ENCODE data around the gene UGGT2. TPM values are rescaled to one million over a fixed set of nuclear protein-coding genes. Genes with fewer than 3 reads are reported as not detected.

UGGT2 gene
- total RNA-seq, 2 experiments from 2014 or later, result not detected

- Mint-ChIP-seq H3K27ac (no peak overlapping the region), H3K4me1 (no peaks in the 10 kb centered on the region), H3K36me3 (ENCODE audit: low read depth) (no peaks in the 10 kb centered on the region), H3K27me3 (no peaks in the 10 kb centered on the region), H3K4me3 (no peak overlapping the region), H3K9me3 (no peaks in the 10 kb centered on the region)
- DNase-seq, result no peak
- ChIA-PET CTCF (no interaction called here), POLR2A (no interaction called here)
These were observed 19.8 kb downstream of the UGGT2 start for GRCh38 chr13:96033220-96034015.

GRCh38 chr13:96032717-96033116, 20.5 kb downstream of the UGGT2 start:
- H3K9me3 Mint-ChIP-seq, result no peaks in the 10 kb centered on the region
- H3K4me1 Mint-ChIP-seq, result no peaks in the 10 kb centered on the region
- no peak for DNase-seq
- H3K27ac Mint-ChIP-seq, result no peak overlapping the region
- H3K36me3 Mint-ChIP-seq (ENCODE audit: low read depth), result no peaks in the 10 kb centered on the region
- ChIA-PET CTCF (no interaction called here), POLR2A (no interaction called here)
- no peak overlapping the region for H3K4me3 Mint-ChIP-seq
- H3K27me3 Mint-ChIP-seq, result no peaks in the 10 kb centered on the region

GRCh38 chr13:96029002-96029401, 24.2 kb downstream of the UGGT2 start:
- Mint-ChIP-seq H3K4me3 (no peak overlapping the region), H3K27me3 (no peaks in the 10 kb centered on the region), H3K36me3 (ENCODE audit: low read depth) (no peaks in the 10 kb centered on the region), H3K9me3 (no peaks in the 10 kb centered on the region), H3K27ac (no peak overlapping the region), H3K4me1 (no peaks in the 10 kb centered on the region)
- no peak for DNase-seq
- ChIA-PET POLR2A (no interaction called here), CTCF (no interaction called here)

GRCh38 chr13:96027496-96027895, 25.7 kb downstream of the UGGT2 start:
- Mint-ChIP-seq H3K4me1 (no peaks in the 10 kb centered on the region), H3K4me3 (no peak overlapping the region), H3K27me3 (no peaks in the 10 kb centered on the region), H3K9me3 (no peaks in the 10 kb centered on the region), H3K27ac (no peak overlapping the region), H3K36me3 (ENCODE audit: low read depth) (no peaks in the 10 kb centered on the region)
- DNase-seq, result no peak
- POLR2A ChIA-PET, result no interaction called here
- CTCF ChIA-PET, result no interaction called here

- no peak for DNase-seq
- Mint-ChIP-seq H3K4me3 (no peak overlapping the region), H3K4me1 (no peaks in the 10 kb centered on the region), H3K27me3 (no peaks in the 10 kb centered on the region), H3K27ac (no peak overlapping the region), H3K9me3 (no peaks in the 10 kb centered on the region), H3K36me3 (ENCODE audit: low read depth) (no peaks in the 10 kb centered on the region)
- ChIA-PET POLR2A (no interaction called here), CTCF (no interaction called here)
These were observed 27.9 kb downstream of the UGGT2 start for GRCh38 chr13:96025283-96025682.

GRCh38 chr13:96020931-96021330, 32.3 kb downstream of the UGGT2 start:
- H3K4me1 Mint-ChIP-seq, result no peaks in the 10 kb centered on the region
- no peak for DNase-seq
- no peaks in the 10 kb centered on the region for H3K9me3 Mint-ChIP-seq
- POLR2A ChIA-PET, result no interaction called here
- CTCF ChIA-PET, result interaction anchor here (1.4 kb wide), 1 partner anchor 938 kb away, joined by 4 read pairs; no protein-coding TSS in a partner anchor
- H3K36me3 Mint-ChIP-seq (ENCODE audit: low read depth), result no peaks in the 10 kb centered on the region
- no peak overlapping the region for H3K27ac Mint-ChIP-seq
- H3K27me3 Mint-ChIP-seq, result no peaks in the 10 kb centered on the region
- H3K4me3 Mint-ChIP-seq, result no peak overlapping the region

- H3K4me1 Mint-ChIP-seq, result no peaks in the 10 kb centered on the region
- ChIA-PET CTCF (interaction anchor here (1.2 to 1.4 kb wide), 2 partner anchors 798 to 939 kb away, joined by 4 to 6 read pairs; no protein-coding TSS in a partner anchor), POLR2A (no interaction called here)
- H3K9me3 Mint-ChIP-seq, result no peaks in the 10 kb centered on the region
- DNase-seq, result no peak
- H3K36me3 Mint-ChIP-seq (ENCODE audit: low read depth), result no peaks in the 10 kb centered on the region
- H3K4me3 Mint-ChIP-seq, result no peak overlapping the region
- H3K27me3 Mint-ChIP-seq, result no peaks in the 10 kb centered on the region
- no peak overlapping the region for H3K27ac Mint-ChIP-seq
These were observed 33.0 kb downstream of the UGGT2 start for GRCh38 chr13:96020155-96020575.

- Mint-ChIP-seq H3K27me3 (no peaks in the 10 kb centered on the region), H3K27ac (no peak overlapping the region), H3K9me3 (no peaks in the 10 kb centered on the region), H3K4me3 (no peak overlapping the region), H3K36me3 (ENCODE audit: low read depth) (no peaks in the 10 kb centered on the region), H3K4me1 (no peaks in the 10 kb centered on the region)
- no peak for DNase-seq
- ChIA-PET POLR2A (no interaction called here), CTCF (no interaction called here)
These were observed 35.1 kb downstream of the UGGT2 start for GRCh38 chr13:96018135-96018534.

- H3K36me3 Mint-ChIP-seq (ENCODE audit: low read depth), result no peaks in the 10 kb centered on the region
- no peak overlapping the region for H3K27ac Mint-ChIP-seq
- DNase-seq, result no peak
- no peak overlapping the region for H3K4me3 Mint-ChIP-seq
- CTCF ChIA-PET, result no interaction called here
- H3K4me1 Mint-ChIP-seq, result no peaks in the 10 kb centered on the region
- H3K27me3 Mint-ChIP-seq, result no peaks in the 10 kb centered on the region
- POLR2A ChIA-PET, result no interaction called here
- no peaks in the 10 kb centered on the region for H3K9me3 Mint-ChIP-seq
These were observed 41.8 kb downstream of the UGGT2 start for GRCh38 chr13:96011291-96011872.

- no peaks in the 10 kb centered on the region for H3K36me3 Mint-ChIP-seq (ENCODE audit: low read depth)
- no peak for DNase-seq
- no peak overlapping the region for H3K27ac Mint-ChIP-seq
- no peaks in the 10 kb centered on the region for H3K4me1 Mint-ChIP-seq
- ChIA-PET POLR2A (no interaction called here), CTCF (no interaction called here)
- H3K4me3 Mint-ChIP-seq, result no peak overlapping the region
- no peaks in the 10 kb centered on the region for H3K27me3 Mint-ChIP-seq
- H3K9me3 Mint-ChIP-seq, result no peaks in the 10 kb centered on the region
These were observed 49.9 kb downstream of the UGGT2 start for GRCh38 chr13:96003304-96003703.

GRCh38 chr13:96002322-96003131, 50.7 kb downstream of the UGGT2 start:
- H3K9me3 Mint-ChIP-seq, result no peaks in the 10 kb centered on the region
- H3K4me3 Mint-ChIP-seq, result no peak overlapping the region
- ChIA-PET POLR2A (no interaction called here), CTCF (no interaction called here)
- no peak for DNase-seq
- H3K4me1 Mint-ChIP-seq, result no peaks in the 10 kb centered on the region
- H3K27ac Mint-ChIP-seq, result no peak overlapping the region
- no peaks in the 10 kb centered on the region for H3K27me3 Mint-ChIP-seq
- H3K36me3 Mint-ChIP-seq (ENCODE audit: low read depth), result no peaks in the 10 kb centered on the region

GRCh38 chr13:96000069-96000468, 53.1 kb downstream of the UGGT2 start:
- no peak overlapping the region for H3K4me3 Mint-ChIP-seq
- no peaks in the 10 kb centered on the region for H3K36me3 Mint-ChIP-seq (ENCODE audit: low read depth)
- no peak overlapping the region for H3K27ac Mint-ChIP-seq
- H3K9me3 Mint-ChIP-seq, result no peaks in the 10 kb centered on the region
- no peaks in the 10 kb centered on the region for H3K27me3 Mint-ChIP-seq
- DNase-seq, result no peak
- no peaks in the 10 kb centered on the region for H3K4me1 Mint-ChIP-seq
- CTCF ChIA-PET, result no interaction called here
- POLR2A ChIA-PET, result no interaction called here

- CTCF ChIA-PET, result no interaction called here
- Mint-ChIP-seq H3K9me3 (no peaks in the 10 kb centered on the region), H3K4me3 (no peak overlapping the region), H3K36me3 (ENCODE audit: low read depth) (no peaks in the 10 kb centered on the region), H3K27ac (no peak overlapping the region), H3K4me1 (no peaks in the 10 kb centered on the region), H3K27me3 (no peaks in the 10 kb centered on the region)
- no peak for DNase-seq
- POLR2A ChIA-PET, result no interaction called here
These were observed 65.4 kb downstream of the UGGT2 start for GRCh38 chr13:95987841-95988240.
